ENCODE data around the gene TRIM71.
"Not testable (repeated sequence)": the region's sequence is repeated elsewhere in the genome, so short reads cannot be mapped to it uniquely, and the experiment has no call there.

DNA sequence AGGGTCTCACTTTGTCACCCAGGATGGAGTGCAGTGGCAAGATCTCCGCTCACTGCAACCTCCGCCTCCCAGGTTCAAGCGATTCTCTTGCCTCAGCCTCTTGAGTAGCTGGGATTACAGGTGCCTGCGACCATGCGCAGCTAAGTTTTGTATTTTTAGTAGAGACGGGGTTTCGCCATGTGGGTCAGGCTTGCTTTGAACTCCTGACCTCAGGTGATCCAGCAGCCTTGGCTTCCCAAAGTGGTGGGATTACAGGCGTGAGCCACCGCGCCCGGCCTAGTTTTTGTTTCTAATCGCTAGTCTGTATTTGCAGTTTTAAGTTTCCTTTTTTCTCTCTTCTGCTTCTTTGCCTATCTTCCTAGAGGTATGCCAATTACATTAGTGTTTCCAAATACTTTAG lies 127.8 kb downstream of the TRIM71 start:
- not testable (repeated sequence) for TF ChIP-seq EZH2, CTCF (IDR thresholded peaks at IDR 0.05)
